ENCODE results near the gene SSNA1.

DNA sequence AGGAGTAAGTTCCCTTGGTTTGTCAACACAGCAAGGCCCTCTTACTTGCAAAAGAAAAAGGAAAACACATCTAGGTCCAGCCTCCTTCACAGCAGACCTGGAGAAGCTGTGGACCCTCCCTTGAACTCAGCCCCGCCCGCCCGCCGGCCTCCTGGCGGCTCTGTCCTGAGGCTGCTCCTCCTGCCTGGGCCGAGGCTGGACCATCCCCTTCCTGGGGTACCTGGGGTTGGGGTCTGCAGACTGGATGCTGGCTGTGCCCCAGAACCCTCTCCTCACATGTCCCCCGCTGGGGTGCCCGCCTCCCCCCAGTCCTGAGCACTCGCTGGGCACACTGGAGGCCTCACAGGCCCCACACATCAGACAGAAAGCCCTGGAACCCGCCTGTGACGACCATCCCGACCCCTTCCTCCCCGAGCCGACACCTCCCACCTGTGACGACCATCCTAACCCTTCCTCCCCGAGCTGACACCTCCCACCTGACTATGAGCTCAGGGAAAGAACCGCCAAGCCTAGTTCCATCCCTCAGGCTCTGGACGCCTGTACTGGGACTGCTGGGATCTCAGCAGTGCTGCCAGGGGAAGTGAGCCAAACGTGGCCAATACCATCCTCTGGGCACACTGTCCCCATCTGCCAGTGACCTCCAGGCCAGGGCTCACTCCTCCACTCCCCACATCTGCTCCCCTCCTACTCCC lies 9.4 kb upstream of the SSNA1 start:
- no peak for TF ChIP-seq TCF7L2 (IDR thresholded peaks at IDR 0.05; ENCODE audit: low read depth, low read length)
- no peak for TF ChIP-seq KAT7 (CRISPR knock-in tag; IDR thresholded peaks at IDR 0.05; ENCODE audit: borderline replicate concordance)
- no peak for TF ChIP-seq CTCF (IDR thresholded peaks at IDR 0.05 in 2 of 3, conservative IDR thresholded peaks at IDR 0.05 in 1 of 3; ENCODE audit: insufficient read depth in 2 of 3, low read depth in 1 of 3, low read length in 3 of 3)
- no peak for TF ChIP-seq EP300 (IDR thresholded peaks at IDR 0.05; ENCODE audit: low read length)
- TF ChIP-seq SAFB2 (IDR thresholded peaks at IDR 0.05; ENCODE audit: borderline replicate concordance, low read depth, low read length, severe bottlenecking), result no peak
- no peak for TF ChIP-seq ZNF121 (CRISPR knock-in tag; conservative IDR thresholded peaks at IDR 0.05)
- no peak for TF ChIP-seq POLR2A (conservative IDR thresholded peaks at IDR 0.05)
- TF ChIP-seq KLF6 (CRISPR knock-in tag; IDR thresholded peaks at IDR 0.05; ENCODE audit: borderline replicate concordance), result no peak
- TF ChIP-seq ZNF274 (IDR thresholded peaks at IDR 0.05; ENCODE audit: borderline replicate concordance, low read depth, low read length), result no peak
- no peak for TF ChIP-seq ARNT (IDR thresholded peaks at IDR 0.05)
- TF ChIP-seq KLF13 (tag; IDR thresholded peaks at IDR 0.05; ENCODE audit: borderline replicate concordance, low read depth), result no peak
- no peak for TF ChIP-seq CHD1 (IDR thresholded peaks at IDR 0.05; ENCODE audit: low read length)
- TF ChIP-seq, protein P1, sequence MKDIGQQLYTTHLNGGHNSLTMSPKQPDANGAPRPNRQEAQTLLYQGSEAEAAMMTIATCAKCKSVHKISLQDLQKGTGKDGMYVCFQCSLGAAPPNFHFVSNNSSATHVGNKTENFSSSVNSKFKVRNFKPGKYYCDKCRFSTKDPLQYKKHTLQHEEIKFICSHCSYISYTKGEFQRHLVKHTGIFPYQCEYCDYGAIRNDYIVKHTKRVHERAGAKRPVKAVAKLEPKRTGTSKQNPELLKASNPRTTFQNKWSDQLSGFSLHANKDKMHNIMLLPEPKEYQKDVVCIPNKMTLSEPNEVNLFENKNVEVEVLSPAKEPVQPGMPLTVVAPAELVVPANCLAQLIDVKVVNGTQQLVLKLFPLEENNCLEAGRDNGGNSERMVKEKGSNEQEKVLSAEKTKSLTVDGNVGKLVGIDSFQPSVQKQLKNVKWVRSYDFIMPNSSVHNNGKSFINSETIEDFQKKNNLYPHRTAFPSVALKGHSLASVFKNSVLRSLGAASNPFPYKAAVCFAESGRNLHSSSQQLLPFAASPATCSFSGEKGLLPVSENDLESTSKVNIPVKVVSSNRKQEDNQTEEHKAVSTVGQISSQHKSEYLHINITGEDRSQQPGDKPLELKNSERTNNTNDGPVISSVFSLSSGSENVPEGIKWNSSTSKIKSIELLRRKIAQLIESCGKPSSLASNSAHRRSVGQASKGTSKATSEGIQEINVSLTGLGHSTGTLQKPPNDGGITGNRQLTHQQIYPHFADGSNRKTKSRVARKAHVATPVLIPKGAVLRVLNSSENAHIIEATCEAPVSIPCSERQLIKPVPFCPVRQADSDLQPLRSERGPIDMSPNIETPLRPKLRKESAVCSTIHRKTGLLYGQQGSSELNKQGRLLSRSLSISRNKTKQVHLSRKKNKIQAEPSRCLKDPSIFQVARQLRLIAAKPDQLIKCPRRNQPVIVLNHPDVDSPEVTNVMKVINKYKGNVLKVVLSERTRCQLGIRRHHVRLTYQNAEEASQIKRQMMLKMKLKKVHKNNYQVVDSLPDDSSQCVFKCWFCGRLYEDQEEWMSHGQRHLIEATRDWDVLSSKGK (CRISPR knock-in tag; IDR thresholded peaks at IDR 0.05), result no peak
